GM19099 (cell line): ENCODE data around the gene ARRDC1.

ENCODE experiments used
- POLR2A ChIP-seq: IDR thresholded peaks from 3 replicates; pipeline ENCODE4 v1.6.1; 2011; ENCODE audit warnings: low read depth; ENCODE audit not compliant: insufficient read length; ENCODE audit errors: extremely low read depth

The ARRDC1 gene

DNA sequence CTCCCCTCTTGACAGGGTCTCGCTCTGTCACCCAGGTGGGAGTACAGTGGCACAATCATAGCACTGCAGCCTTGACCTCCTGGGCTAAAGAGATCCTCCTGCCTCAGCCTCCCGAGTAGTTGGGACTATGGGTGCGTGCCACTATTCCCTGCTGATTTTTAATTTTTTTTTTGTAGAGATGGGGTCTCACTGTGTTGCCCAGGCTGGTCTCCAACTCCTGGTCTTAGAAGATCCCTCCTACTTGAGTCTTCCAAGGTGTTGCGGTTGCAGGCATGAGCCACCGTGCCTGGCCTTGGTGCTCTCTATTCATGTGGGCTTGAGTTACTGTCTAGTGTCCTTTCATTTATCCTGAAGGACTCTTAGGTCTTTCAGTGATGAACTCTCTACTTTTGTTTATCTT, 37.4 kb downstream of the ARRDC1 start:
- TF ChIP-seq POLR2A = no peak

DNA sequence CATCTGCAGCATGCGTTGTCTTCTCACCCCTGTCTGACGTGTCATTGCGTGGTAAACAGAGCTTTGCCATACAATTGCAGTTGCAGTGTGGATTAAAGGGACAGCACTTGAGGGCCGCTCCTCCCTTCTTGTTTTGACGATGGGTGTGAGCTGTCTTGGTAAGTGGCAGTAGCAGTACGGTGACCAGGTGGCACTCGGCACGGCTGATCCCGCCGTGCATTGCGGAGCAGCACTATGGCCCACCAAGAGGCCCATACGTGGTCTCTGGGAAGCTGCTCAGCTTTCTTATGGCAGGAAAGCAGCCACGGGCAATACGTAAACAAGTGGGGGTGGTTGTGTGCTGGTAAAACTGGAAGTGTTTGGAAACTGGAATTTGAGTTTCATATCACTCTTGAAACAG, 38.4 kb downstream of the ARRDC1 start:
- no peak for TF ChIP-seq POLR2A

GRCh38 chr9:137645211-137645610, 39.7 kb downstream of the ARRDC1 start:
- TF ChIP-seq POLR2A = no peak

DNA sequence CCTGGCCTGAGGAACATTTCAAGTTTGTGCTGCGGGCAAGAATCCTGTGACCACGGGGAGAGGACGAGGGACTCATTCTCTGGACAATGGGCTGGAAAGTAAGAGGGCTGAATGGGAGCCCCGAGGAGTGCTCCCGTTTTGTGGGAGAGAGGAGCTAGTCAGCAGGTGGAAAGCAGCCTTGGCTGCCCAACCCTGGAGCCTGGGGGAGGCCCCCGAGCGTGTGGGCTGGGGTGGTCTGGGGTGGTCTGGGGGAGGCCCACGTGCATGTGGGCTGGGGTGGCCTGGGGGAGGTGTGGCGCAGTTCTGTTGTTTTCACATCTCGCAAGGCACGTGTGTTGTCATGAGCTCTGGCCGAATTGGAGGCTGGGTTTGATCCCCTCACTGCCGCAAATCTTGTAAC, 40.9 kb downstream of the ARRDC1 start:
- TF ChIP-seq POLR2A = no peak

DNA sequence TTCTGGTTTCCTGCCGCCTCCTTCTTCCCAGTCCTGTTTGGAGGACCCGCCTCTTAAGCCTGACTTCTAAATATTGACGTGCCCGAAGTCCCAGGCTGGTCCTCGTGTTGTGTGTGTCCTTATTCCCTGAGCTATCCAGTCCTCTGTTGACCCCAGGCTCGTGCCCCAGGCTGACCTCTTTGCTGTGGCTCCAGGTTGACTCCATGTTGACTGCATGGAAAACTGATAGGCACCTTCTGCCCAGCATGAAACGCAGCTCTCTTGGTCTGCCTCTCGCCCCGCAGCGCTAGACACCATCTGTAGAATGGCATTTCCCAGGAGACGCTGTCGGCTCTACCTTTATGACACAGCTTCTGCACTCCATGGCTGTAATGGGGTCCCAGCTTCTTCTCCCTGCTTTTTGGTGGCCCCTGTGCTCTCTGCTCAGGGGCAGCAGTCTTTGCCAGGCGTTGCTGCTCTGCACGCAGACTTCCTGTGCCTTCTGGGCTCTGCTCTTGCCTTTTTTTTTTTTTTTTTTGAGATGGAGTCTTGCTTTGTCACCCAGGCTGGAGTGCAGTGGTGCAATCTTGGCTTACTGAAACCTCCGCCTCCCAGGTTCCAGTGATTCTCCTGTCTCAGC, 41.7 kb downstream of the ARRDC1 start:
- no peak for TF ChIP-seq POLR2A

DNA sequence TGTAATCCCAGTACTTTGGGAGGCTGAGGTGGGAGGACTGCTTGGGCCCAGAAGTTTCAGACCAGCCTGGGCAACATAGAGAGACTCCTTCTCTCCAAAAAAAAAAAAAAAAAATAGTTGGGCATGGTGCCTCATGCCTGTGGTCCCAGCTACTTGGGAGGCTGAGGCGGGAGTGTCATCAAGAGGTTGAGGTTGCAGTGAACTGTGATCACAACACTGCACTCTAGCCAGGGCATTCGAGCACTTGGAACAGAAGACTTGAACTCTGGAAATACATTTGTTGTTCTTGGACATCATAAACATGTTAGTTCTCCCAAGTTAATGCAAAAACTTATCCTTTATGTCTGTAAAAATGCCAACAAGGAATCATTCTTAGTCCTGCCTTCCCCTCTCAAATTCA, 42.9 kb downstream of the ARRDC1 start:
- no peak for TF ChIP-seq POLR2A

GRCh38 chr9:137649553-137649952, 44.1 kb downstream of the ARRDC1 start:
- TF ChIP-seq POLR2A = no peak

GRCh38 chr9:137650259-137650658, 44.8 kb downstream of the ARRDC1 start:
- no peak for TF ChIP-seq POLR2A

- no peak for TF ChIP-seq POLR2A
Measured at GRCh38 chr9:137650779-137651178, 45.3 kb downstream of the ARRDC1 start.

- no peak for TF ChIP-seq POLR2A
Measured at GRCh38 chr9:137656416-137656815, 50.9 kb downstream of the ARRDC1 start.

- no peak for TF ChIP-seq POLR2A
Measured at GRCh38 chr9:137657606-137658005, 52.1 kb downstream of the ARRDC1 start.

DNA sequence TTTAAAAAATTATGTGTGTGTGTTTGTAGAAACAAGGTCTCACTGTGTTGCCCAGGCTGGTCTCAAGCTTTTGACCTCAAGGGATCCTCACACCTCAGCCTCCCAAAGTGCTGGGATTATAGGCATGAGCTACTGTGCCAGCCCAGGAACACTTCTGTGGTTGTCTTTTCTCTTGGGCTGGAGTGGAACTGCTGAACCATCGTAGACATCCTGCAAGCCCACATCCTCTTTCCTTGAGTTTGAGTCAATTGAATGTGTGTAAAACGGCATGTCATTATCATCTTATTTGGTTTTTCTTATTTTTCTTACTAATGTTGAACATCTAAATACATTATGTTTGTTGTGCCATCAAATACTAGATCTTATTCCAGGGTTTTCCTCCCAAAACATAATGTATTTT, 53.3 kb downstream of the ARRDC1 start:
- TF ChIP-seq POLR2A = no peak

GRCh38 chr9:137660144-137660543, 54.7 kb downstream of the ARRDC1 start:
- no peak for TF ChIP-seq POLR2A

DNA sequence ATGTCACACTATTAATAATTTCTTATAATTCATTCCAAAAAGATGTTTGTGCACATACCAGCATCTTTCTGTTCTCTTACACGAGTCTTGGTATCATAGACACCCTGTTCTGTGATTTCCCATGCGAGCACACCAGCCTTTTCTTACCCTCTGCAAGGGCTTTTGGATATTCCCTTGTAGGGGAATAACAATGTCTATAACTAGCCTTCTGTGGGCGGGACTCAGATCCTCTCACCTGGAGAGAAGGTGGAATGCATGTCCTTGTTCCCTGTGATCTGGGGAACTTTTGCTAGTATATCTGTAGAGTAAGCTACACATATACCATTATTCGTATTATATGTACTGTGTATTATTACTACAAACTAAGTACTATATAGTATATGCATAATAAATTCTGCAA, 58.1 kb downstream of the ARRDC1 start:
- no peak for TF ChIP-seq POLR2A

DNA sequence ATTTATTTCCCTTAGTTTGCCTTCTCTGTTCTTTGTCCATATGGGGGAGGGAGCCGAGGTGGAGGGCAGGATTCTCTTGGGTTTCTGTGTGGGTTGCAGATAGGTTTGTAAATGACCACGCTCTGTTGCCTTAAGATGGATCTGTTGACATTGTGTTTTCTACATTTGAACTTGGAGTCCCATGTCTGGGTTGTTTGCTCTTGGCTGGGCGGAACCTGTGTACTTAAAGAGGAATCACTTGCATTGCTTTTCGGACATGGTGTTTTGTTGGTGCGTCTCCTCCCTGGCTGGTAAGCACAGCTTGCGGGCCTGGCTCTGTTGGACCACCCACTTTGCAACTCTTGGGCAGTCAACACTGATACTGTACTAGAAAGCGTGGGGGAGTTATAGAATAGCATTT, 59.2 kb downstream of the ARRDC1 start:
- no peak for TF ChIP-seq POLR2A
